Measurements from ENCODE around the gene BCAS4. TPM values are rescaled to one million over a fixed set of nuclear protein-coding genes. Genes with fewer than 3 reads are reported as not detected.
A peak's percentile ranks its signal among the peaks of the same experiment; 100 is the strongest.
"Not testable (repeated sequence)": the region's sequence is repeated elsewhere in the genome, so short reads cannot be mapped to it uniquely, and the experiment has no call there.

BCAS4 gene
- total RNA-seq, 1 donor from 2014 or later = 7.8 TPM

GRCh38 chr20:50794181-50794845, 548 bp upstream of the BCAS4 start:
- Mint-ChIP-seq H3K4me3 (peak overlapping the region; percentile 63), H3K27me3 (ENCODE audit: insufficient read depth) (no peaks in the 10 kb centered on the region), H3K9me3 (no peaks in the 10 kb centered on the region), H3K4me1 (ENCODE audit: low read depth) (peaks cover 7% of the 10 kb centered on the region), H3K27ac (no peak overlapping the region), H3K36me3 (ENCODE audit: low read depth) (no peaks in the 10 kb centered on the region)
- DNase-seq (ENCODE audit: low spot score) = peak; percentile 10
- intact Hi-C loops (cut with micrococcal nuclease) = loop anchor here (1.0 to 10.0 kb wide), 6 partner anchors 24 to 512 kb away; no protein-coding TSS in a partner anchor

GRCh38 chr20:50797142-50797541, 2.3 kb downstream of the BCAS4 start:
- peaks cover 1% of the 10 kb centered on the region for H3K36me3 Mint-ChIP-seq (ENCODE audit: low read depth)
- intact Hi-C loops (cut with micrococcal nuclease) = loop anchor here (10.0 kb wide), 1 partner anchor 188 kb away; no protein-coding TSS in a partner anchor
- H3K4me1 Mint-ChIP-seq (ENCODE audit: low read depth) = peaks cover 11% of the 10 kb centered on the region

DNA sequence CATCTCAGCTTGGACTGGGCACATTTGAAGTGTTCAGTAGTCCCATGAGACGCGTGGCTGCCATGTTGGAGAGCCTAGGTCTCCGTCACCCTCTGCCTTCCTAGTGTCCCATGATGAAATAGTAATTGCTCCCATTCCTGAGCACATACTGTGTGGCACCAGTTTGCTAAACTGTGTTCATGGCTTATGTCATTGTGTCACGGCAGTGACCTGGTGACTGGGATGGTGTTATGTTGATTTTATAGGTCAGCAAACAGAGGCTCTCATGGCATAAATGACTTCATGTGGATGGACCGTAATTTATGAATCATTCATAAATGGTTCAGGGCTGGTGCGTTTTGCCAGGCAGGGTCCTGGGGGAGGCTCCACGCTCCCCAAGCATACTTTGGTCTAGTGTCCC, 3.8 kb downstream of the BCAS4 start:
- peaks cover 1% of the 10 kb centered on the region for H3K36me3 Mint-ChIP-seq (ENCODE audit: low read depth)
- peaks cover 11% of the 10 kb centered on the region for H3K4me1 Mint-ChIP-seq (ENCODE audit: low read depth)
- intact Hi-C loops (cut with micrococcal nuclease) = loop anchor here (10.0 kb wide), 1 partner anchor 186 kb away; no protein-coding TSS in a partner anchor
- no peak overlapping the region for H3K4me3 Mint-ChIP-seq
- H3K9me3 Mint-ChIP-seq = no peaks in the 10 kb centered on the region
- DNase-seq (ENCODE audit: low spot score) = no peak
- H3K27me3 Mint-ChIP-seq (ENCODE audit: insufficient read depth) = no peaks in the 10 kb centered on the region
- no peak overlapping the region for H3K27ac Mint-ChIP-seq

More at GRCh38 chr20:50797142-50797541, 2.3 kb downstream of the BCAS4 start:
- H3K9me3 Mint-ChIP-seq = no peaks in the 10 kb centered on the region
- no peak overlapping the region for H3K4me3 Mint-ChIP-seq
- H3K27me3 Mint-ChIP-seq (ENCODE audit: insufficient read depth) = no peaks in the 10 kb centered on the region
- H3K27ac Mint-ChIP-seq = no peak overlapping the region
- no peak for DNase-seq (ENCODE audit: low spot score)

GRCh38 chr20:50799176-50799889, 4.5 kb downstream of the BCAS4 start:
- no peak for DNase-seq (ENCODE audit: low spot score)
- no peak overlapping the region for H3K4me3 Mint-ChIP-seq
- no peak overlapping the region for H3K27ac Mint-ChIP-seq
- no peaks in the 10 kb centered on the region for H3K27me3 Mint-ChIP-seq (ENCODE audit: insufficient read depth)
- H3K36me3 Mint-ChIP-seq (ENCODE audit: low read depth) = peaks cover 1% of the 10 kb centered on the region
- no peaks in the 10 kb centered on the region for H3K9me3 Mint-ChIP-seq
- peaks cover 12% of the 10 kb centered on the region for H3K4me1 Mint-ChIP-seq (ENCODE audit: low read depth)
- intact Hi-C loops (cut with micrococcal nuclease) = loop anchor here (10.0 kb wide), 1 partner anchor 185 kb away; no protein-coding TSS in a partner anchor

- Mint-ChIP-seq H3K4me3 (no peak overlapping the region), H3K9me3 (no peaks in the 10 kb centered on the region), H3K4me1 (ENCODE audit: low read depth) (peaks cover 19% of the 10 kb centered on the region), H3K27ac (no peak overlapping the region), H3K27me3 (ENCODE audit: insufficient read depth) (no peaks in the 10 kb centered on the region), H3K36me3 (ENCODE audit: low read depth) (peaks cover 1% of the 10 kb centered on the region)
- intact Hi-C loops (cut with micrococcal nuclease) = loop anchor here (10.0 kb wide), 1 partner anchor 185 kb away; no protein-coding TSS in a partner anchor
- DNase-seq (ENCODE audit: low spot score) = no peak
Measured at GRCh38 chr20:50799890-50800550, 5.2 kb downstream of the BCAS4 start.

DNA sequence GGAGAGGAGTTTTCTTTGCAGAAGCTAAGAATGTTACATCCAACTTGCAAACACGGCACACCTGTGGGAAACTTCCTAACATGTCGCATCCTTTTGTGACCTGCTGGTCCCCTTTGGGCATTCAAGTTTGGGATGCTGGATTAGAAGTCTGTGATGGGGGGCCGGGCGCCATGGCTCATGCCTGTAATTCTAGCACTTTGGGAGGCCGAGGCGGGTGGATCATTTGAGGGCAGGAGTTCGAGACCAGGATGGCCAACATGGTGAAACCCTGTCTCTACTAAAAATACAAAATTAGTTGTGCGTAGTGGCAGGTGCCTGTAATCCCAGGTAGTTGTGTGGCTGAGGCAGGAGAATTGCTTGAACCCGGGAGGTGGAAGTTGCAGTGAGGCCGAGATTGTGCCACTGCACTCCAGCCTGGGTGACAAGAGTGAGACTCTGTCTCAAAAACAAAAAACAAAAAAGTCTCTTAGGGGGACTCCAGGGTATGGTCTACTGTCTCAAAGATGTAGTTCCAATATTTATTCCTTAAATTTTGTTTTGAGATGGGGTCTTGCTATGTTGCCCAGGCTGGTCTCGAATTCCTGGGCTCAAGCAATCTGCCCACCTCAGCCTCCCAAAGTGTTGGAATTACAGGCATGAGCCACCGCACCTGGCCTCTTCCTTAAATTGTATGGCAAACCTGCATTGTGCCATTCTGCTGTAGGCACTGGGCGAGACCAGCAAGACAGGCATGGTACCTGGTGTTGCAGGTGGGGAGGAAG, 6.3 kb downstream of the BCAS4 start:
- H3K36me3 Mint-ChIP-seq (ENCODE audit: low read depth); DNase-seq (ENCODE audit: low spot score); H3K4me3 Mint-ChIP-seq; H3K9me3 Mint-ChIP-seq; H3K27ac Mint-ChIP-seq; intact Hi-C loops (cut with micrococcal nuclease); H3K27me3 Mint-ChIP-seq (ENCODE audit: insufficient read depth): not testable (repeated sequence)
- H3K4me1 Mint-ChIP-seq (ENCODE audit: low read depth) = peaks cover 18% of the 10 kb centered on the region

DNA sequence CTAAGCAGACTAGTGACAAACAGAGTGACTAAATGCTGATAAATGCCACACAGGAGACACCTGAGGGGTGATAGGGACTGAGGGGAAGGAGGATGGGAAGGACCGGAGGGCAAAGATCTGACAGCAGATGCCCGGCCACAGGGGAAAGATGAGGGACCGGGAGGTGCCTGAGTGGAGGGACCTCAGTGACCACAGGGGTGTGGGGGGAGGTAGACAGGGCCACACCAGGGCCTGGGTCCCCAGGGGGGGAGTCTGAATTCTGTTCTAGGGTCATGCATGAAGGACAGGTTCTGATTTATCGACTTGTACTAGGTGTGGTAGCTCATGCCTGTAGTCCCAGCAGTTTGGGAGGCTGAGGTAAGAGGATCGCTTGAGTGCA, 6.9 kb downstream of the BCAS4 start:
- H3K27me3 Mint-ChIP-seq (ENCODE audit: insufficient read depth) = no peaks in the 10 kb centered on the region
- H3K9me3 Mint-ChIP-seq = no peaks in the 10 kb centered on the region
- intact Hi-C loops (cut with micrococcal nuclease) = no loop called here
- no peak overlapping the region for H3K27ac Mint-ChIP-seq
- peaks cover 22% of the 10 kb centered on the region for H3K4me1 Mint-ChIP-seq (ENCODE audit: low read depth)
- H3K36me3 Mint-ChIP-seq (ENCODE audit: low read depth) = peaks cover 1% of the 10 kb centered on the region
- no peak for DNase-seq (ENCODE audit: low spot score)
- no peak overlapping the region for H3K4me3 Mint-ChIP-seq

- Mint-ChIP-seq H3K4me3 (no peak overlapping the region), H3K27me3 (ENCODE audit: insufficient read depth) (no peaks in the 10 kb centered on the region), H3K27ac (no peak overlapping the region), H3K4me1 (ENCODE audit: low read depth) (peaks cover 22% of the 10 kb centered on the region), H3K36me3 (ENCODE audit: low read depth) (peaks cover 1% of the 10 kb centered on the region), H3K9me3 (no peaks in the 10 kb centered on the region)
- intact Hi-C loops (cut with micrococcal nuclease) = no loop called here
- DNase-seq (ENCODE audit: low spot score) = no peak
Measured at GRCh38 chr20:50802289-50802688, 7.4 kb downstream of the BCAS4 start.

- H3K9me3 Mint-ChIP-seq = no peaks in the 10 kb centered on the region
- peak; percentile 12 for DNase-seq (ENCODE audit: low spot score)
- H3K4me3 Mint-ChIP-seq = peak overlapping the region; percentile 24
- peaks cover 1% of the 10 kb centered on the region for H3K36me3 Mint-ChIP-seq (ENCODE audit: low read depth)
- H3K27ac Mint-ChIP-seq = peak overlapping the region; percentile 66
- no peaks in the 10 kb centered on the region for H3K27me3 Mint-ChIP-seq (ENCODE audit: insufficient read depth)
- peaks cover 22% of the 10 kb centered on the region for H3K4me1 Mint-ChIP-seq (ENCODE audit: low read depth)
- intact Hi-C loops (cut with micrococcal nuclease) = loop anchor here (1.0 kb wide), 1 partner anchor 9 kb away; the partner anchor contains the start of gene BCAS4
Measured at GRCh38 chr20:50804437-50805348, 9.8 kb downstream of the BCAS4 start.

DNA sequence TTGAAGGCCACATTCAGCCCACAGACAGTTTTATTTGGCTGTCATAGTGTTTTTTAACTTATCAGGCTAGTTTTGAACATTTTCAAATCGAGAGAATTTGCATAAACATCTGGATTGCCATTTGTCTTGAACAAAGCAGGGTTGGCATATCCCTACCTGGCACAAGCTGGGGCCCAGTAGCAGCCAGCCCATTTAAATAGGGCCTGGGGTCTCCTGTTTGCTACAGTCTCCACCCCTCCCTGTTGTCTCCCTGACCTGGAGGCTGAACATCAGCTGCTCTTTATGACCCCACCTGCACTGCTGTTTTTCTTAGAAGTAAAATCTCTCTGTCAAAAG, 10.5 kb downstream of the BCAS4 start:
- intact Hi-C loops (cut with micrococcal nuclease) = no loop called here
- Mint-ChIP-seq H3K9me3 (no peaks in the 10 kb centered on the region), H3K36me3 (ENCODE audit: low read depth) (no peaks in the 10 kb centered on the region), H3K27me3 (ENCODE audit: insufficient read depth) (no peaks in the 10 kb centered on the region), H3K4me3 (peak overlapping the region; percentile 24), H3K27ac (peak overlapping the region; percentile 66), H3K4me1 (ENCODE audit: low read depth) (peaks cover 18% of the 10 kb centered on the region)
- DNase-seq (ENCODE audit: low spot score) = no peak

DNA sequence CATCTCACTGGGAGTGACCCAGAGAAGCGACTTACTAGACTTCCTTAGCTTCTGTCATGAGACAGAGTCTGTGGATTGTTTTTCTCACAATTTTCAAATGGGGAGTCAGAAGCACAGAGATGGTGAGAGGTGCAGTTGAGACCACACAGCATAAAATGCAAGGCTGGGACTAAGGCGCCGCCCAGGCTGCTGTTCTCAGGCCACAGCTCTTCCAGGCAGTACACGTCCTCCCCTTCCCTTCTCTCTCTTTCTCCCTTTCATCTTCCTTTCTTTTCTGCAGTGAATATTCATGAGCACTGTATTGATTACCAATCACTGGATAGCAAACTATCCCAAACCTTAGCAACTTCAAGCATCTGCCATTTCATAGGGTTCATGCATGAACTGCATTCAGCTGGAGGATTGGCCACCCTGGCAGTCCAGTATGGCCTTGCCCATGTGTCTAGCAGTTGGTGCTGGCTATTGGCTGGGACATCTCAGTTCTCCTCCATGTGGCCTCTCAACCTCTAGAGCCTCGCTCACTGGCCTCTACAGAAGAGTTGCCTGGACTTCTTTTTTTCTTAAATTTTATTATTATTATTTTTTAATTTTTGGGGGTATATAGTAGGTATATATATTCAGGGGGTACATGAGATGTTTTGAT, 11.4 kb downstream of the BCAS4 start:
- Mint-ChIP-seq H3K4me1 (ENCODE audit: low read depth) (peaks cover 18% of the 10 kb centered on the region), H3K9me3 (no peaks in the 10 kb centered on the region), H3K27me3 (ENCODE audit: insufficient read depth) (peaks cover 2% of the 10 kb centered on the region), H3K27ac (no peak overlapping the region), H3K36me3 (ENCODE audit: low read depth) (no peaks in the 10 kb centered on the region), H3K4me3 (no peak overlapping the region)
- no peak for DNase-seq (ENCODE audit: low spot score)
- intact Hi-C loops (cut with micrococcal nuclease) = no loop called here

Data from activated T-helper 1 cell treated with anti-CD3 and anti-CD28 coated beads, Interleukin-12 subunit alpha, Interleukin-12 subunit beta, Interleukin-2, Interleukin-4 antibody, amounts not matched to agents 30 ng/mL and 10 ng/mL and 1 ng/mL, durations not matched to agents 14 hours and 24 hours and 36 hours (primary cell).